Effector CD4-positive, alpha-beta T cell (primary cell): Measurements from ENCODE around the gene ADAMTS12.
"Not testable (repeated sequence)": the region's sequence is repeated elsewhere in the genome, so short reads cannot be mapped to it uniquely, and the experiment has no call there.

Experiments used
- DNase-seq: peaks from one replicate; pipeline ENCODE4 v3.0.0-alpha.2; 2020

Gene ADAMTS12

DNA sequence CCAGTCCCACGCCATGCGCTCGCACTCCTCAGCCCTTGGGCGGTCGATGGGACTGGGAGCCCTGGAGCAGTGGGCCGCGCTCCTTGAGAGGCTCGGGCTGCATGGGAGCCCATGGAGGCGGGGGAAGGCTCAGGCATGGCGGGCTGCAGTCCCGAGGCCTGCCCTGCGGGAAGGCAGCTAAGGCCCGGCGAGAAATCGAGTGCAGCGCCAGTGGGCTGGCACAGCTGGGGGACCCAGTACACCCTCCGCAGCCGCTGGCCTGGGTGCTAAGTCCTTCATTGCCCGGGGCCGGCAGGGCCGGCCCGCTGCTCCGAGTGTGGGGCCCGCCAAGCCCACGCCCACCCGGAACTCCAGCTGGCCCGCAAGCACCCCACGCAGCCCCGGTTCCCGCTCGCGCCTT lies 376.4 kb downstream of the ADAMTS12 start:
- DNase-seq: not testable (repeated sequence)

DNA sequence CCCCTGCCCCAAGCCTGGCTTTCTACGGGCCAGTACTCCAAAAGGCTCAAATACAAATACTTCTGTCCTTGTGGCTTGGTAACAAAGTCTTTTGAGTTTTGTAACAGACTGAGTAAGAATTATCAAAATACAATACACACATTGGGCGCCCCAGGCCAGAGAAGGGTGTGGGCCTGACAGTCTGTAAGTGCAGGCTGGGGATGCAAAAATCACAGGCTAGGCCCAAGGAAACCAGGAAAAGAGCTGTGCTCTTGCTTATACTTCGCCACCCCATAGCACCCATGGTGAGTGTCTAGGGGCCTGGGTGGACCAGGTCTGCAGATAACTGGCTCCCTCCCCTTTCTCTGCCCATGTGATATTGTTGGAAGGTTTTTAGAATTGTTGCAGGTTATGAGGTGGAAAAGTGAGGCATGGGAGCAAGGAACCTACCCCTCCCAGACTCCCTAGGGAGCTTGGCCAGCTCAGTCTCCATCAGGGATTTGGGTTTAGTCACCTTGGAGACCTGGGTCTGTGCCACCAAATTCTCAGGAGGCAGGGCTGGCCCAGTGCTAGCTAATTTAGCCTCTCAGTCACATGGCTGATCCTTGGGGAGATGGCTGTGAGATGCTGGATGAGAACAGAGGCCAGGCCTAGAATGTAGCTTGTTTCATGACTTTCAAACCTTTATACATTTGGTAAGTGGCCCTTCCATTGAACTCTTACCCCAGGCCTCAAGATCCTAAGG lies 378.2 kb downstream of the ADAMTS12 start:
- DNase-seq: no peak

DNA sequence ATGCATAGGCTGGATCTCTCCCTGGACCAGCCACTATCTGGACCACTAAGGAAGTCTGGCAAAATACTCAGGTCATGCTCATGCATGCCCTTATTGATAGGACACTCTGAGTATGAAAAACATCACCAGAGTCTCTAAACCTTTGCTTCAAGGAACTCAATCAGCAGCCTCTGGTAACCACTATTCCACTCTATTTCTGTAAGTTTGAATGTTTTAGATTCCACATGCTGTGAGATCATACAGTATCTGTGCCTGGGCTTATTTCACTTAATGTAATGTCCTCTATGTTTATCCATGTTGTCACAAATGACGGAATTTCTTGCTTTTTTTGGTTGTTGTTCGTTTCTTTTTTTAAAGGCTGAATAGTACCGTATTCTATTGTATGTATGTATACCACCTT lies 382.8 kb downstream of the ADAMTS12 start:
- DNase-seq: no peak

- no peak for DNase-seq
Observed at GRCh38 chr5:33507426-33507825, 384.4 kb downstream of the ADAMTS12 start.

DNA sequence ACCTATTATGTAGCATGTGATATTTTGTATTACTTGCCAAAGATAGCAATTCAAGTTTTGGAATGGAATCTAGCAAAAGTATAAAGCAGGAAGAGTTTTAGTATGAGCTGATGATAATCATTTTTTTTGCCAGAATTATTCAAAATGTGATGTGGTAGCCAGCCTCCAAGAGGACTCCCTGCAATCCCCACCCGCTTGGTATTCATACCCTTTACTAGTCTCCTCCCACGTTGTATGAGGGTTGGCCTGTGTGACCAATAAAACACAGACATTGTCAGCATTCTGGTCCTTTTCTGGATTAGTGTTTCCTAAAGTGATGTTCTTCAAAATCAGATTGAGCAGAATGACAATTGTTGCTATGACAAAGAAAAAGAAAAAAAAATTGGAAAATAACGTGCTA lies 387.2 kb downstream of the ADAMTS12 start:
- DNase-seq: no peak

- no peak for DNase-seq
Observed at GRCh38 chr5:33501899-33502298, 389.9 kb downstream of the ADAMTS12 start.

DNA sequence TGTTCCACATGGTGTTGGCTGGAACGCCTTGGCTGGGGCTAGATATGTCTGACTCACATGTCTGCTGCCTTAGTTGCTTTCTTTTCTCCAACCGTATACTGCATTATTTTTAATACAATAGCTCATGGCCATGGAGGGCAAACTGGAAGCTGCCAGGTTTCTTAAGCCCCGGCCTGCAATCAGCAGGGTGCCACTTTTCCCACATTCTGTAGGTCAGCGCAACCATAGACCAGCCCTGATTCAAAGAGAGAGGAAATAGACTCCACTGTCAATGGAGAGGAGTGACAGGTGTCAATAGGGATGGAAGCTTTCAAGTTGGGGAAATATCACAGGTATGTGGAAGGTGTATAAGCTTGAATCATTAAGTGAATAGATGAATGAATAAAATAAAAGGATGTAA lies 390.5 kb downstream of the ADAMTS12 start:
- no peak for DNase-seq

- DNase-seq: no peak
Observed at GRCh38 chr5:33494466-33494865, 397.3 kb downstream of the ADAMTS12 start.

GRCh38 chr5:33491941-33492340 lies 399.8 kb downstream of the ADAMTS12 start:
- no peak for DNase-seq

GRCh38 chr5:33490071-33490665 lies 401.6 kb downstream of the ADAMTS12 start:
- DNase-seq: no peak

DNA sequence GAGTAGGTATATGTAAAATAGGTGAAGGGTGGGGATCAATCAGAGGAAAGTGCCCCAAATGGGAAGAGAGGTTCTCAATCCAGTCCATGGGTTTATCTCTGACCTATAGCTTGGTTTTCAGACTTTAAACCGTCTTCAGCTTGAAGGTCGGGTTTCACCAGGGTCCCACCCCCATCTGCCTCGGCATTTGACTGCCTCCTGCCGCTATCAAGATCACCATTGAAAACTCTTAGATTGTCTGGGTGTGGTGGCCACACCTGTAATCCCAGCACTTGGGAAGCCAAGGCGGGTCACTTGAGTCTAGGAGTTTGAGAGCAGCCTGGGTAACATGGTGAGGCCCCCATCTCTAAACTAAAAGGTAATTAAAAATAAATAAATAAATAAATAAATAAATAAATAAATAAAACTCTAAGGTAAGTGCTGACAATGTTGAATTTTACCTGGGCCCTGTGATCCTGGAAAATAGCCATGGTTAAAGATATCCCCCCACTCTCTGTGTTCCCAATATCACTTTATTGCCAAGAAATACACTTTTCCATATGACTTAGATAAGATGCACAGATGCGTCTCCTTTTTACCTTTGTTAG lies 402.2 kb downstream of the ADAMTS12 start:
- DNase-seq: no peak

DNA sequence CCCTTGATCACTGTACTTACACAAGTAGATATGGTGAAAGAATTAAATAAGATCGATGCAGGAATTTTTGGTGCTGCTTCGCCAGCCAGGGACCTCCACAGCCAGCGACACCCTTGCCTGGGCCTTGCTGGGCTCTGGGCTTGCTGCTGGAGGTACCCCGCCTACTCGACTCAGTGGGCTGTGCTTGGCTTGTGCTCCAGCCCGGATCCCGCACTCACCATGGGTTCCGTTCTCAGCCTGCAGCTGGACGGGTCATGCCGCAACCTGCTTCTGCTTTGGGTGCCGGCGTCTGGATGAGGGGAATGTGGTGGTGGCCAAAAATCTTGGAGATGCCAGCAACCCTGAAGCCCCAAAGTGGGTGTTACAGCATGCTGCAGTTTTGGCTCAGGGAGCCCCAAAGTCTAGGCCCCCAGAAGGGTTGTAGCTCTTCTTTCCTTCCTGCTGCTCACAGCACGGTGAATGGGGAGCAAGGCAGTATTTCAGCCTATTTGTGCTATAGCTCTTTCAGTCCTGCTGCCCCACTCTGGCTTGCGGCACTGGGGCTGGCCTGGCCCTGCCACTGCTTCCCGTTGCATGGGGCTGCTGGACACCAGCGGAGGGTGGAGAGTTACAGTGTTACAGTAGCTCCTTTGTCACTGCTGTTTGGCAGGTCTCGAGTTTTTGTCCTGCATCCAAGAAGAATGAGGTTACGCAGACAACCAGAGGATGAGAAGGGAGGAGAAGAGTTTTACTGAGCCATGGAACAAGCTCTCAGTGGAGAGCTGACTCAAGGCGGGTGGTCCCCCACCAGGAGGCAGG lies 403.0 kb downstream of the ADAMTS12 start:
- no peak for DNase-seq

GRCh38 chr5:33487236-33487635 lies 404.6 kb downstream of the ADAMTS12 start:
- DNase-seq: no peak

GRCh38 chr5:33482335-33482734 lies 409.5 kb downstream of the ADAMTS12 start:
- DNase-seq: no peak

- DNase-seq: no peak
Observed at GRCh38 chr5:33480876-33481275, 410.9 kb downstream of the ADAMTS12 start.

DNA sequence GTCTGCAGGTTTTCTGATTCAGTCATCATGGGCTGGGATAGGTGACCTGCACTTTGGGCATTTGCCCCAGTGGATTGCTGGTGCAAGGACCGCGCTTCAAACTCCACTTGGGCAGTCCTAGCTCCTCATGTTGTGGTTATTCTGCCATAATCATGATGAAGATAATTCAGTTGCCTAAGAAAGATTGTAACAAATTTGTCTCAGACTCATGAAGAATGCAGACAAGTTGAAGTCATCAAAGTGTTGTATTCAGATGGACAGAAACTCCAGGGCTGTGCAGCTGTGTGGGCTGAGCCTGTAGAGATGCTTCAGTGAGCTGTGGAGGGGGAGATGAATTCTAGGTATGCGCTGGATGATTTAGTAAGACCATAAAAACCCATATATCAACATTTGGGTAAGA lies 412.5 kb downstream of the ADAMTS12 start:
- DNase-seq: no peak

GRCh38 chr5:33477816-33478215 lies 414.0 kb downstream of the ADAMTS12 start:
- DNase-seq: no peak

DNA sequence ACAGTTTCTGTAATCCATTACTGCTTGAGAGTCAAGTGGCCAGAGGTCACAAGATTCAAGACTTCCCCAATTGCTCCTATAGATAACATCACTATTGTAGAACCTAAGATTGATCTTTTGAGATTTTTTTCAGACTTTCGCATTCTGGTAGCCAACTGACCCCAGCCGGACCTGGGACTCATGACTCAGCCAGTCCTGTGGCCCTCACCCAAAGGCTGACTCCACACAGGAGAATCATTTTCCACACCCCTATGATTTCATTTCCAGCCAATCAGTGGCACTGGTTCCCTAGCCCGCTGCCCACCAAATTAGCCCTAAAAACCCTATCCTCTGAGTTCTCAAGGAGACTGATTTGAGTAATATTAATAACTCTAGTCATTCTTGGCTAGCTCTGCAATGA lies 414.8 kb downstream of the ADAMTS12 start:
- DNase-seq: no peak

GRCh38 chr5:33475706-33476105 lies 416.1 kb downstream of the ADAMTS12 start:
- no peak for DNase-seq

GRCh38 chr5:33474931-33475499 lies 416.8 kb downstream of the ADAMTS12 start:
- no peak for DNase-seq

- no peak for DNase-seq
Observed at GRCh38 chr5:33474004-33474403, 417.8 kb downstream of the ADAMTS12 start.
